GM23338 (cell line): ENCODE data around the gene FSIP2. TPM values are rescaled to one million over a fixed set of nuclear protein-coding genes. Genes with fewer than 3 reads are reported as not detected.

Experiments used
- ATAC-seq: fragments of 200-7000 bp; cut with Tn5 transposase; 3 replicates; pipeline ENCODE4 v1.9.1; 2020
- DNase-seq: peaks from one replicate; pipeline ENCODE4 v3.0.0-alpha.2; 2015; ENCODE audit warnings: low spot score
- H2AFZ ChIP-seq: fragments of 200-600 bp; sonication (generic); 2 replicates; pipeline ENCODE4 v1.8.0; 2016; ENCODE audit warnings: antibody characterized with exemption, mild to moderate bottlenecking, moderate library complexity
- H3F3A ChIP-seq: fragments of 200-600 bp; sonication (generic); replicated peaks from 2 replicates; pipeline ENCODE4 v1.8.0; 2017; ENCODE audit warnings: antibody characterized with exemption, mixed run types, low read depth
- H3K27ac ChIP-seq: fragments of 200-600 bp; sonication (generic); 2 replicates; pipeline ENCODE4 v1.6.1; 2016; ENCODE audit warnings: low read depth
- H3K27me3 ChIP-seq: fragments of 200-600 bp; sonication (generic); 2 replicates; pipeline ENCODE4 v1.8.0; 2016; ENCODE audit warnings: mild to moderate bottlenecking, mixed run types, moderate library complexity; ENCODE audit not compliant: insufficient read depth
- H3K36me3 ChIP-seq: fragments of 200-600 bp; sonication (generic); 2 replicates; pipeline ENCODE4 v1.8.0; 2016; ENCODE audit warnings: mild to moderate bottlenecking; ENCODE audit not compliant: insufficient read depth
- H3K4me1 ChIP-seq: fragments of 200-600 bp; sonication (generic); 2 replicates; pipeline ENCODE4 v1.8.0; 2016; ENCODE audit warnings: mild to moderate bottlenecking, moderate library complexity; ENCODE audit not compliant: insufficient read depth
- H3K4me2 ChIP-seq: fragments of 200-600 bp; sonication (generic); 2 replicates; pipeline ENCODE4 v1.7.1; 2017; ENCODE audit warnings: mixed run types
- H3K4me3 ChIP-seq: fragments of 200-600 bp; sonication (generic); 2 replicates; pipeline ENCODE4 v1.6.1; 2016; ENCODE audit warnings: mixed run types
- H3K79me2 ChIP-seq: fragments of 200-600 bp; sonication (generic); replicated peaks from 2 replicates; pipeline ENCODE4 v1.8.0; 2017; ENCODE audit warnings: mild to moderate bottlenecking; ENCODE audit not compliant: insufficient read depth
- H3K9me2 ChIP-seq: fragments of 200-600 bp; sonication (generic); 2 replicates; pipeline ENCODE4 v1.8.0; 2017; ENCODE audit not compliant: insufficient read depth
- H4K20me1 ChIP-seq: fragments of 200-600 bp; sonication (generic); replicated peaks from 2 replicates; pipeline ENCODE4 v1.8.0; 2017; ENCODE audit warnings: mild to moderate bottlenecking; ENCODE audit not compliant: insufficient read depth
- H3K27ac Mint-ChIP-seq: 2 replicates; pipeline ENCODE4 v1.8.0; 2020; ENCODE audit warnings: inconsistent platforms, mild to moderate bottlenecking, moderate library complexity, mixed read lengths
- H3K27me3 Mint-ChIP-seq: 3 replicates; pipeline ENCODE4 v1.8.0; 2022; ENCODE audit warnings: low read depth, mild to moderate bottlenecking, moderate library complexity, mixed read lengths, inconsistent platforms; ENCODE audit not compliant: insufficient read depth, poor library complexity
- H3K36me3 Mint-ChIP-seq: 3 replicates; pipeline ENCODE4 v1.8.0; 2021; ENCODE audit warnings: low read depth, mild to moderate bottlenecking, inconsistent platforms, moderate library complexity, mixed read lengths
- H3K4me1 Mint-ChIP-seq: 3 replicates; pipeline ENCODE4 v1.8.0; 2020; ENCODE audit warnings: mild to moderate bottlenecking, inconsistent platforms, mixed read lengths
- H3K4me3 Mint-ChIP-seq: 3 replicates; pipeline ENCODE4 v1.8.0; 2021; ENCODE audit warnings: moderate library complexity, mild to moderate bottlenecking, inconsistent platforms, mixed read lengths
- H3K9me3 Mint-ChIP-seq: 3 replicates; pipeline ENCODE4 v1.8.0; 2020; ENCODE audit warnings: moderate library complexity, mild to moderate bottlenecking, inconsistent platforms, mixed read lengths
- CREB1 ChIP-seq: fragments of 250-450 bp; sonication (Bioruptor Pico); IDR thresholded peaks from 2 replicates; pipeline ENCODE4 v1.5.0; 2020; ENCODE audit warnings: low read depth, mild to moderate bottlenecking, moderate library complexity
- CTCF ChIP-seq, 2 experiments: fragments of 200-600 bp in 1 of 2; sonication (generic) in 1 of 2; conservative IDR thresholded peaks; 2 replicates each; pipeline versions ENCODE4 v1.5.1 to v1.6.1; 2016 to 2017; ENCODE audit warnings: antibody characterized with exemption in 2 of 2, low read depth in 2 of 2, mild to moderate bottlenecking in 2 of 2, moderate library complexity in 1 of 2
- ETS1 ChIP-seq: IDR thresholded peaks from 2 replicates; pipeline ENCODE4 v1.6.1; 2016; ENCODE audit warnings: antibody characterized with exemption
- EZH2 ChIP-seq: fragments of 200-600 bp; sonication (generic); IDR thresholded peaks from one replicate; pipeline ENCODE4 v1.8.0; 2017; ENCODE audit warnings: antibody characterized with exemption, mild to moderate bottlenecking, low read depth; ENCODE audit not compliant: unreplicated experiment
- EZH2phosphoT487 ChIP-seq: fragments of 200-600 bp; sonication (generic); IDR thresholded peaks from one replicate; pipeline ENCODE4 v1.8.1; 2018; ENCODE audit warnings: antibody characterized with exemption; ENCODE audit not compliant: unreplicated experiment
- JUNB ChIP-seq: IDR thresholded peaks from one replicate; pipeline ENCODE4 v1.6.1; 2016; ENCODE audit warnings: antibody characterized with exemption; ENCODE audit not compliant: unreplicated experiment
- NANOG ChIP-seq: IDR thresholded peaks from 2 replicates; pipeline ENCODE4 v1.6.1; 2016; ENCODE audit warnings: antibody characterized with exemption, borderline replicate concordance
- POLR2AphosphoS5 ChIP-seq: IDR thresholded peaks from 2 replicates; pipeline ENCODE4 v1.6.1; 2016; ENCODE audit warnings: antibody characterized with exemption, low read depth
- REST ChIP-seq: IDR thresholded peaks from one replicate; pipeline ENCODE4 v1.6.1; 2018; ENCODE audit warnings: antibody characterized with exemption; ENCODE audit not compliant: unreplicated experiment
- STAT1 ChIP-seq: IDR thresholded peaks from one replicate; pipeline ENCODE4 v1.6.1; 2016; ENCODE audit warnings: antibody characterized with exemption; ENCODE audit not compliant: unreplicated experiment
- ZNF114 ChIP-seq: fragments of 250-450 bp; sonication (Bioruptor Pico); IDR thresholded peaks from 2 replicates; pipeline ENCODE4 v1.5.0; 2020; ENCODE audit warnings: mild to moderate bottlenecking, moderate library complexity
- ZNF331 ChIP-seq: fragments of 250-450 bp; sonication (Bioruptor Pico); IDR thresholded peaks from 2 replicates; pipeline ENCODE4 v1.5.0; 2020; ENCODE audit warnings: low read depth, mild to moderate bottlenecking, moderate library complexity
- ZNF462 ChIP-seq: fragments of 250-450 bp; sonication (Bioruptor Pico); IDR thresholded peaks from 2 replicates; pipeline ENCODE4 v1.5.0; 2020; ENCODE audit warnings: mild to moderate bottlenecking, moderate library complexity
- polyA plus RNA-seq: library from polyadenylated mRNA; unstranded; fragments of >200 nt; fragmentation: Nextera tagmentation; extraction: Ambion mirVana; gene quantifications from 2 replicates; pipeline ENCODE4 v1.2.1, GENCODE V29; 2016
- total RNA-seq: library from RNA; depleted of rRNA; stranded (reverse); fragments of >200 nt; shearing (Covaris generic); gene quantifications from 2 replicates; pipeline ENCODE4 v1.2.3, GENCODE V29; 2014

Gene FSIP2
- total and polyA plus RNA-seq, 2 experiments from 2014 or later, result 3.2 to 3.8 TPM

- Mint-ChIP-seq H3K27me3 (no peaks in the 10 kb centered on the region), H3K4me3 (no peak overlapping the region), H3K4me1 (peaks cover 4% of the 10 kb centered on the region; the same call in 2 of the 3 replicates), H3K9me3 (no peaks in the 10 kb centered on the region), H3K27ac (no peak overlapping the region), H3K36me3 (peaks cover 7% of the 10 kb centered on the region; the same call in 1 of the 3 replicates)
- no peak for DNase-seq
- Histone ChIP-seq H3K27me3 (no peaks in the 10 kb centered on the region), H4K20me1 (no peaks in the 10 kb centered on the region), H3K9me2 (no peaks in the 10 kb centered on the region), H3F3A (no peaks in the 10 kb centered on the region), H3K4me2 (no peak overlapping the region), H3K36me3 (no peaks in the 10 kb centered on the region), H2AFZ (no peak overlapping the region), H3K27ac (no peak overlapping the region), H3K4me3 (no peak overlapping the region), H3K79me2 (no peaks in the 10 kb centered on the region), H3K4me1 (no peaks in the 10 kb centered on the region)
- ATAC-seq, result no peak
- TF ChIP-seq ZNF331 (CRISPR knock-in tag), result no peak
- TF ChIP-seq ZNF462 (CRISPR knock-in tag), result no peak
- no peak for TF ChIP-seq EZH2
- no peak for TF ChIP-seq NANOG
- no peak for TF ChIP-seq EZH2phosphoT487
- TF ChIP-seq ZNF114 (CRISPR knock-in tag), result no peak
- no peak for TF ChIP-seq JUNB
- TF ChIP-seq POLR2AphosphoS5, result no peak
- no peak for TF ChIP-seq CREB1
- TF ChIP-seq REST, result no peak
- no peak for TF ChIP-seq CTCF (conservative IDR thresholded peaks at IDR 0.05; ENCODE audit: low read depth in 2 of 2)
- no peak for TF ChIP-seq STAT1
- TF ChIP-seq ETS1, result no peak
Observed at GRCh38 chr2:185860321-185860720, 121.7 kb downstream of the FSIP2 start.
